Measurements from ENCODE around the gene ACER2. TPM values are rescaled to one million over a fixed set of nuclear protein-coding genes. Genes with fewer than 3 reads are reported as not detected.

ACER2 gene
- total and polyA plus RNA-seq, 2 of the 8 experiments (the other 6 are each of a cell fraction or from before 2014, with no cell fraction given) = 7.4 to 8.8 TPM

DNA sequence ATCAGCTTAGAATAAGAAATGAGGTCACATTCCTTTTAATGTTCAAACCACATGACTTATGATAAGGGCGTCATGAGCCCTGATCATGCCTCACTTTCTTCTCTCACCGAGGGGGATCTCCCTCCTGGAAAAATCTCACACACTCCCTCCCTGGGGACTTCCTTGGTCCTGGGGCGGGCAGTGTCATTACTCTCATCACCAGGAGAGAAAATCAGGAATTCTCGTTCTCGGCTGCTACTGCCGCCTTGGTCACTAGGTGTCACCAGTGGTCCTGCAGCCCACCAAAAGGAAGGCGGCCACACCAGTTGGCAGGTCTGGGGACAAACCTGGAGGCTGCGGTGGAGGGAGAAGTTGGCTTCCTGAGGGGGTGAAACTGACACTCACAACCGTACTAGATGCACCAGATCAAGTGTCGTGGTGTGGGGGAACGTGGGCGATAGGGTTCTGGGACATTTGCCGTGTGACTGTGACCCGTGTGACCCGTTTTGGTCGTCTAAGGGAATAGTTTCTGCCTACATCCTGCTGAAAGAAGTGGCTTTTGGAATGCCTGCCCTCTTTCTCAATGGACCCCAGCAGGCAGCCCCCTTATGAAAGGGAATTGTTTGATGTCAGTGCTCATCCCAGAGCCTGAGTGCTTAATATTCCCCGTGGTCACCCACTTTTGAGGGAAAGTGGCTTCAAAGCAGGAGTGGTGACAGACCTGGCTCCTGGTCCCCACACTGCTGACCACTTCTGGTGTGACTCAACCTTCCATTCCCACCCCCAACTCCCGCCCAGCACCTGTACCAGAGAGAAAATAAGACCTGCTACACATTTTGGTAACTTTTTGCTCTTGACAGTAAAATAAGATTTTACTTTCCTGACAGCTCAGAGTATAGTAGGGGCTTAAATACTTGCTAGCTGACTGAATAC, 63.2 kb downstream of the ACER2 start (continued):
- TF ChIP-seq EP300 (IDR thresholded peaks at IDR 0.05; ENCODE audit: borderline replicate concordance in 1 of 2, low read depth in 2 of 2, low read length in 2 of 2) (no peak), TAF1 (IDR thresholded peaks at IDR 0.05; ENCODE audit: low read depth, low read length) (no peak), SP4 (IDR thresholded peaks at IDR 0.05; ENCODE audit: low read length) (no peak), NRF1 (IDR thresholded peaks at IDR 0.05; ENCODE audit: low read depth, low read length) (no peak), MAFK (IDR thresholded peaks at IDR 0.05; ENCODE audit: low read depth, low read length) (no peak), JUND (IDR thresholded peaks at IDR 0.05; ENCODE audit: low read length) (0 out of 2 replicates have a peak, but pooled peaks have one; percentile 7), SAP30 (IDR thresholded peaks at IDR 0.05; ENCODE audit: insufficient read depth, insufficient replicate concordance, low read length) (no peak), SRF (IDR thresholded peaks at IDR 0.05; ENCODE audit: low read depth, low read length) (no peak), GABPA (IDR thresholded peaks at IDR 0.05; ENCODE audit: borderline replicate concordance, insufficient read depth, low read length) (no peak), FOSL1 (IDR thresholded peaks at IDR 0.05; ENCODE audit: insufficient read depth, low read depth, low read length) (no peak), EZH2 (IDR thresholded peaks at IDR 0.05; ENCODE audit: low read depth, low read length, severe bottlenecking) (no peak), CREB1 (IDR thresholded peaks at IDR 0.05) (no peak), RFX5 (IDR thresholded peaks at IDR 0.05; ENCODE audit: borderline replicate concordance, low read depth, low read length) (no peak), POLR2AphosphoS5 (IDR thresholded peaks at IDR 0.05; ENCODE audit: low read depth, low read length) (no peak), BRCA1 (IDR thresholded peaks at IDR 0.05; ENCODE audit: low read depth, low read length) (no peak), TCF12 (IDR thresholded peaks at IDR 0.05; ENCODE audit: low read depth, low read length) (no peak), RNF2 (IDR thresholded peaks at IDR 0.05; ENCODE audit: borderline replicate concordance, low read depth, low read length, missing control alignments, poor library complexity, severe bottlenecking) (no peak), TBP (IDR thresholded peaks at IDR 0.05; ENCODE audit: low read depth, low read length) (no peak), JUN (IDR thresholded peaks at IDR 0.05; ENCODE audit: low read depth, low read length) (no peak), BCL11A (IDR thresholded peaks at IDR 0.05; ENCODE audit: low read depth in 2 of 2, low read length in 2 of 2) (no peak)
- TF ChIP-seq, protein P1, sequence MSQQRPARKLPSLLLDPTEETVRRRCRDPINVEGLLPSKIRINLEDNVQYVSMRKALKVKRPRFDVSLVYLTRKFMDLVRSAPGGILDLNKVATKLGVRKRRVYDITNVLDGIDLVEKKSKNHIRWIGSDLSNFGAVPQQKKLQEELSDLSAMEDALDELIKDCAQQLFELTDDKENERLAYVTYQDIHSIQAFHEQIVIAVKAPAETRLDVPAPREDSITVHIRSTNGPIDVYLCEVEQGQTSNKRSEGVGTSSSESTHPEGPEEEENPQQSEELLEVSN (IDR thresholded peaks at IDR 0.05) = no peak
- TF ChIP-seq, protein P2, sequence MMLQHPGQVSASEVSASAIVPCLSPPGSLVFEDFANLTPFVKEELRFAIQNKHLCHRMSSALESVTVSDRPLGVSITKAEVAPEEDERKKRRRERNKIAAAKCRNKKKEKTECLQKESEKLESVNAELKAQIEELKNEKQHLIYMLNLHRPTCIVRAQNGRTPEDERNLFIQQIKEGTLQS (IDR thresholded peaks at IDR 0.05; ENCODE audit: insufficient read depth, low read depth, low read length) = no peak

Measured in H1 (cell line).